SIG-M5 treated with dmso at 0.1 percent for 504 hours (cell line): ENCODE data around the gene C1GALT1C1.

Experiments used
- DNase-seq: peaks from one replicate; lab custom pipeline; 2025; ENCODE audit not compliant: unreplicated experiment; lab: John Stamatoyannopoulos, UW

The C1GALT1C1 gene

DNA sequence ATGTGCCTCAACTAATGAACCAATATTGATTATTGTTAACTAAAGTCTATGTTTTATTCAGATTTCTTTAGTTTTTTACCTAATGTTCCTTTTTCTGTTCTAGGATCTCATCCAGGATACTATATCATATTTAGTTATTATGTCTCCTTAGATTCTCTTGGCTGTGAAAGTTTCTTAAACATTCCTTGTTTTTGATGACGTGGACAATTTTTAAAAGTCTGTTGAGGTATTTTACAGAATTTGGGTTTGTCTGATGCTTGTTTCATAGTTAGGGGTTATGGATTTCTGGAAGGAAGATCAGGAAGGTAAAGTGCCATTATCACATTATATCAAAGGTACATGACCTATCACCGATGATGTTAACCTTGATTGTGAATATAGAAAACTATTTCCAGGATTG, 44.2 kb downstream of the C1GALT1C1 start:
- DNase-seq: no peak
